ENCODE data around the gene KRTAP10-10. TPM values are rescaled to one million over a fixed set of nuclear protein-coding genes. Genes with fewer than 3 reads are reported as not detected.

KRTAP10-10 gene
- total and polyA plus RNA-seq, 2 of the 8 experiments (the other 6 are each of a cell fraction or from before 2014, with no cell fraction given) = not detected

DNA sequence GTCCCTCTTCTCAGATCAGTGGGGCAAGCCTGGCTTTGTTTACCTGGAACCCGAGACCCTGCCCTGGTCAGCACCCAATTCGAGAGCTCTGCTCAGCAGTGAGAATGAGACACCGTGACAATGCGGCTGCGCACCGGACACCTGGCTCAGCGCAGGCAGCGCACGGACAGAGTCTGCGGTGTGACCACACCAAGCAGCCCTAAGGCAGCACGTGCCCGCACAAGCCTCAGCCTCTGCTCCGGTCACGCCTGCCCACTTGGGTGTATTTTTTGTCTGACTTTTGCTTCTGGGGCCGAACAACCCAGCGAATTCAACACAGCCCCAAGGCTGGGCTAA, 20.6 kb upstream of the KRTAP10-10 start:
- H3K79me1 ChIP-seq (ENCODE audit: low read depth, low read length) = no peaks in the 10 kb centered on the region; the same call in 1 of the 2 replicates
- H3K27ac ChIP-seq (ENCODE audit: low read depth, low read length) = no peak overlapping the region
- H3K23me2 ChIP-seq (ENCODE audit: low read depth, low read length) = no peaks in the 10 kb centered on the region
- ChIA-PET CTCF (ENCODE audit: partially characterized antibody) (interaction anchor here (0.7 to 4.0 kb wide), 10 partner anchors 9 to 183 kb away, joined by 3 to 16 read pairs (median 3); partner anchors contain the start of gene KRTAP10-9), POLR2A (ENCODE audit: partially characterized antibody) (interaction anchor here (0.7 to 1.7 kb wide), 3 partner anchors 87 to 96 kb away, joined by 3 read pairs; no protein-coding TSS in a partner anchor)
- DNase-seq (ENCODE audit: low read depth in 1 of 2, low spot score in 2 of 2) = peak in 1 of 2 experiments; percentile 45
- H2BK120ac ChIP-seq (replicated peaks; ENCODE audit: low read depth, low read length) = no peak overlapping the region
- H4K91ac ChIP-seq (replicated peaks; ENCODE audit: insufficient read length, low read length) = peak overlapping the region; percentile 69
- H2AFZ ChIP-seq (ENCODE audit: low read length) = no peak overlapping the region
- H3K4me3 ChIP-seq (ENCODE audit: extremely low read depth in 1 of 4, insufficient read depth in 2 of 4, low read depth in 3 of 4, low read length in 4 of 4) = no peak overlapping the region
- no peak overlapping the region for H3K9ac ChIP-seq (replicated peaks in 1 of 4; ENCODE audit: extremely low read depth in 1 of 4, low read depth in 3 of 4, low read length in 3 of 4)
- peak overlapping the region; percentile 84; the same call in 1 of the 2 replicates for H2BK12ac ChIP-seq (ENCODE audit: low read depth, low read length)
- H3K9me3 ChIP-seq (ENCODE audit: insufficient read depth in 2 of 2, low read depth in 1 of 2, low read length in 1 of 2) = peaks cover 11 to 12% of the 10 kb centered on the region in 2 experiments
- no peak overlapping the region for H3K23ac ChIP-seq (ENCODE audit: insufficient read length)
- peak overlapping the region; percentile 32; the same call in 1 of the 2 replicates for H3K18ac ChIP-seq (ENCODE audit: extremely low read depth, low read length)
- H3K79me2 ChIP-seq (ENCODE audit: control insufficient read depth in 1 of 2, insufficient read depth in 2 of 2, low read length in 2 of 2) = no peaks in the 10 kb centered on the region
- peak overlapping the region; percentile 66; the same call in 1 of the 2 replicates for H2BK20ac ChIP-seq (ENCODE audit: low read length)
- H3K4ac ChIP-seq (replicated peaks; ENCODE audit: insufficient read length, low read depth, low read length) = peak overlapping the region; percentile 76
- H2BK15ac ChIP-seq (ENCODE audit: low read length) = peak overlapping the region; percentile 72; the same call in 1 of the 2 replicates
- H4K5ac ChIP-seq (ENCODE audit: insufficient read length, low read depth, low read length) = no peak overlapping the region
- peaks cover 0 to 1% of the 10 kb centered on the region in 2 experiments for H4K20me1 ChIP-seq (replicated peaks in 1 of 2; ENCODE audit: control insufficient read depth in 1 of 2, insufficient read depth in 2 of 2, low read length in 2 of 2)
- no peaks in the 10 kb centered on the region for H3K27me3 ChIP-seq (replicated peaks in 1 of 4; ENCODE audit: control insufficient read depth in 3 of 4, extremely low read depth in 1 of 4, insufficient read depth in 3 of 4, low read length in 3 of 4)
- FAIRE-seq = no peak
- H4K8ac ChIP-seq (ENCODE audit: extremely low read depth, insufficient read depth, low read length) = peak overlapping the region; percentile 45; the same call in 1 of the 2 replicates
- no peak overlapping the region for H2AK5ac ChIP-seq (ENCODE audit: low read depth, low read length)
- no peak overlapping the region for H3K56ac ChIP-seq (replicated peaks; ENCODE audit: insufficient read length, low read depth, low read length)
- H3K4me1 ChIP-seq (replicated peaks in 1 of 4; ENCODE audit: control insufficient read depth in 3 of 4, insufficient read depth in 4 of 4, low read length in 3 of 4) = peaks cover 0 to 6% (median 2%) of the 10 kb centered on the region in 4 experiments; a peak in 4 of 7 replicates
- no peak overlapping the region for H3K4me2 ChIP-seq (ENCODE audit: insufficient read depth in 1 of 2, low read depth in 2 of 2, low read length in 2 of 2)
- no peaks in the 10 kb centered on the region for H3K36me3 ChIP-seq (ENCODE audit: control insufficient read depth in 2 of 4, insufficient read depth in 4 of 4, low read length in 3 of 4)
- peak overlapping the region; percentile 60; the same call in 1 of the 2 replicates for H2BK5ac ChIP-seq (ENCODE audit: low read depth, low read length)
- WGBS, 2 experiments (ENCODE audit: extremely low coverage in 1 of 2, insufficient coverage in 1 of 2, insufficient read length in 1 of 2, insufficient replicate concordance in 2 of 2, low coverage in 1 of 2, low lambda C conversion rate in 2 of 2, missing lambda C conversion rate in 1 of 2) = 85% methylated on average over 16 of the region's 16 CpGs; no CpG with 5 or more reads in 1 of the 2 experiments
- no peak overlapping the region for H3K14ac ChIP-seq (ENCODE audit: insufficient read length)
- TF ChIP-seq, protein P1, sequence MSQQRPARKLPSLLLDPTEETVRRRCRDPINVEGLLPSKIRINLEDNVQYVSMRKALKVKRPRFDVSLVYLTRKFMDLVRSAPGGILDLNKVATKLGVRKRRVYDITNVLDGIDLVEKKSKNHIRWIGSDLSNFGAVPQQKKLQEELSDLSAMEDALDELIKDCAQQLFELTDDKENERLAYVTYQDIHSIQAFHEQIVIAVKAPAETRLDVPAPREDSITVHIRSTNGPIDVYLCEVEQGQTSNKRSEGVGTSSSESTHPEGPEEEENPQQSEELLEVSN (IDR thresholded peaks at IDR 0.05) = no peak
- TF ChIP-seq, protein P2, sequence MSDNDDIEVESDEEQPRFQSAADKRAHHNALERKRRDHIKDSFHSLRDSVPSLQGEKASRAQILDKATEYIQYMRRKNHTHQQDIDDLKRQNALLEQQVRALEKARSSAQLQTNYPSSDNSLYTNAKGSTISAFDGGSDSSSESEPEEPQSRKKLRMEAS (IDR thresholded peaks at IDR 0.05) = no peak
- no peak for TF ChIP-seq RNF2 (IDR thresholded peaks at IDR 0.05; ENCODE audit: borderline replicate concordance, low read depth, low read length, missing control alignments, poor library complexity, severe bottlenecking)
- no peak for TF ChIP-seq PHF8 (conservative IDR thresholded peaks at IDR 0.05; ENCODE audit: low read depth, low read length)
- TF ChIP-seq EZH2 (IDR thresholded peaks at IDR 0.05; ENCODE audit: low read depth, low read length, severe bottlenecking) = no peak

Measured in H1 (cell line).